GM23248 (cell line): Measurements from ENCODE around the gene MUC15. TPM values are rescaled to one million over a fixed set of nuclear protein-coding genes. Genes with fewer than 3 reads are reported as not detected.

ENCODE experiments used
- DNase-seq: peaks from one replicate; pipeline ENCODE4 v3.0.0-alpha.2; 2015
- H2AFZ ChIP-seq: fragments of 200-600 bp; sonication (generic); 2 replicates; pipeline ENCODE4 v1.6.1; 2016; ENCODE audit warnings: antibody characterized with exemption
- H3F3A ChIP-seq: fragments of 200-600 bp; sonication (generic); 2 replicates; pipeline ENCODE4 v1.6.1; 2016; ENCODE audit warnings: mild to moderate bottlenecking, antibody characterized with exemption, mixed run types; ENCODE audit not compliant: insufficient read depth
- H3K27ac ChIP-seq: fragments of 200-600 bp; sonication (generic); 2 replicates; pipeline ENCODE4 v1.5.1; 2016; ENCODE audit warnings: mild to moderate bottlenecking
- H3K27me3 ChIP-seq: fragments of 200-600 bp; sonication (generic); replicated peaks from 2 replicates; pipeline ENCODE4 v1.6.1; 2016; ENCODE audit warnings: mild to moderate bottlenecking; ENCODE audit not compliant: insufficient read depth
- H3K36me3 ChIP-seq: fragments of 200-600 bp; sonication (generic); 2 replicates; pipeline ENCODE4 v1.6.1; 2016; ENCODE audit warnings: low read depth, mild to moderate bottlenecking
- H3K4me1 ChIP-seq: fragments of 200-600 bp; sonication (generic); 2 replicates; pipeline ENCODE4 v1.6.1; 2016; ENCODE audit warnings: mild to moderate bottlenecking; ENCODE audit not compliant: insufficient read depth
- H3K4me2 ChIP-seq: fragments of 200-600 bp; sonication (generic); one replicate; pipeline ENCODE4 v1.6.1; 2016; ENCODE audit warnings: mild to moderate bottlenecking; ENCODE audit not compliant: unreplicated experiment
- H3K4me3 ChIP-seq: fragments of 200-600 bp; sonication (generic); 2 replicates; pipeline ENCODE4 v1.5.1; 2016; ENCODE audit warnings: mild to moderate bottlenecking
- H3K79me2 ChIP-seq: fragments of 200-600 bp; sonication (generic); 2 replicates; pipeline ENCODE4 v1.6.1; 2016; ENCODE audit warnings: mild to moderate bottlenecking; ENCODE audit not compliant: insufficient read depth
- H3K9ac ChIP-seq: fragments of 200-600 bp; sonication (generic); 2 replicates; pipeline ENCODE4 v1.6.1; 2016; ENCODE audit warnings: mild to moderate bottlenecking
- H3K9me2 ChIP-seq: fragments of 200-600 bp; sonication (generic); 2 replicates; pipeline ENCODE4 v1.6.1; 2016; ENCODE audit warnings: mixed run types, mild to moderate bottlenecking, moderate library complexity; ENCODE audit not compliant: insufficient read depth
- H3K9me3 ChIP-seq: fragments of 200-600 bp; sonication (generic); one replicate; pipeline ENCODE4 v1.6.1; 2017; ENCODE audit warnings: low read depth
- H4K20me1 ChIP-seq: fragments of 200-600 bp; sonication (generic); 2 replicates; pipeline ENCODE4 v1.6.0; 2016; ENCODE audit not compliant: insufficient read depth
- EZH2 ChIP-seq: fragments of 200-600 bp; sonication (generic); IDR thresholded peaks from 2 replicates; pipeline ENCODE4 v1.6.1; 2018; ENCODE audit warnings: antibody characterized with exemption, mild to moderate bottlenecking; ENCODE audit not compliant: insufficient read depth, poor library complexity, severe bottlenecking
- EZH2phosphoT487 ChIP-seq: fragments of 200-600 bp; sonication (generic); IDR thresholded peaks from 2 replicates; pipeline ENCODE4 v1.6.1; 2018; ENCODE audit warnings: antibody characterized with exemption, moderate library complexity, mild to moderate bottlenecking, low read depth; ENCODE audit not compliant: insufficient read depth
- WGBS, 2 experiments: methylation state at CpG; one replicate each; pipeline ENCODE4 v1.1.6; 2015 to 2017; ENCODE audit warnings: low lambda C conversion rate in 2 of 2, low coverage in 1 of 2; ENCODE audit errors: missing lambda C conversion rate in 2 of 2; 5-methylcytosine and 5-hydroxymethylcytosine counted together
- in situ Hi-C: fragments of 300-500 bp; cut with MboI; formaldehyde crosslinking; loops from 2 replicates; pipeline ENCODE4 v1.15.0; 2020
- polyA plus RNA-seq: library from polyadenylated mRNA; unstranded; fragments of >200 nt; fragmentation: Nextera tagmentation; extraction: Ambion mirVana; gene quantifications from 2 replicates; pipeline ENCODE4 v1.2.1, GENCODE V29; 2016
- total RNA-seq: library from RNA; depleted of rRNA; stranded (reverse); fragments of >200 nt; shearing (Covaris generic); gene quantifications from 2 replicates; pipeline ENCODE4 v1.2.3, GENCODE V29; 2014; rRNA removed

The MUC15 gene
- total and polyA plus RNA-seq, 2 experiments from 2014 or later = 0.06 TPM; not detected in 1

GRCh38 chr11:26510756-26511155 is 61.3 kb downstream of the MUC15 start:
- Histone ChIP-seq H3K4me2 (no peak overlapping the region), H3K4me1 (no peaks in the 10 kb centered on the region), H3F3A (no peaks in the 10 kb centered on the region), H3K27ac (no peak overlapping the region), H3K4me3 (no peak overlapping the region), H3K9ac (no peak overlapping the region), H3K9me2 (no peaks in the 10 kb centered on the region), H4K20me1 (no peaks in the 10 kb centered on the region), H3K27me3 (no peaks in the 10 kb centered on the region), H3K9me3 (no peaks in the 10 kb centered on the region), H3K79me2 (no peaks in the 10 kb centered on the region), H3K36me3 (no peaks in the 10 kb centered on the region), H2AFZ (no peak overlapping the region)
- no peak for DNase-seq
- 71 to 75% methylated on average over 2 of the region's 2 CpGs for WGBS, 2 experiments
- in situ Hi-C loops = no loop called here
- TF ChIP-seq EZH2phosphoT487 (no peak), EZH2 (no peak)

GRCh38 chr11:26510164-26510563 is 61.9 kb downstream of the MUC15 start:
- in situ Hi-C loops = no loop called here
- Histone ChIP-seq H3K9me3 (no peaks in the 10 kb centered on the region), H3K4me3 (no peak overlapping the region), H3K36me3 (no peaks in the 10 kb centered on the region), H3K79me2 (no peaks in the 10 kb centered on the region), H3K27ac (no peak overlapping the region), H4K20me1 (no peaks in the 10 kb centered on the region), H3K9me2 (no peaks in the 10 kb centered on the region), H3K4me2 (no peak overlapping the region), H2AFZ (no peak overlapping the region), H3F3A (no peaks in the 10 kb centered on the region), H3K4me1 (no peaks in the 10 kb centered on the region), H3K9ac (no peak overlapping the region), H3K27me3 (no peaks in the 10 kb centered on the region)
- WGBS, 2 experiments = 94 to 95% methylated on average over 2 of the region's 2 CpGs
- TF ChIP-seq EZH2phosphoT487 (no peak), EZH2 (no peak)
- DNase-seq = no peak

Other genes with a start within 250 kb of the MUC15 start
- 0.13 and 0.32 TPM in 2 replicates for gene ANO3, start 240.1 kb downstream of the MUC15 start, total RNA-seq
- gene ANO3, start 240.1 kb downstream of the MUC15 start, polyA plus RNA-seq = 0.06 and 0.10 TPM in 2 replicates
- gene SLC5A12, start 149.8 kb upstream of the MUC15 start, total RNA-seq = 0.43 TPM in 1 of 2 replicates, not detected in the other
- gene SLC5A12, start 149.8 kb upstream of the MUC15 start, polyA plus RNA-seq = 0.03 and 0.24 TPM in 2 replicates